GM12878 (cell line): Measurements from ENCODE around the gene GNAO1. TPM values are rescaled to one million over a fixed set of nuclear protein-coding genes. Genes with fewer than 3 reads are reported as not detected.

Source experiments
- ATAC-seq: fragments of 200-7000 bp; cut with Tn5 transposase; 3 replicates; pipeline ENCODE4 v1.9.1; 2020; ENCODE audit warnings: mild to moderate bottlenecking, moderate library complexity
- BruUV-seq: library from RNA; stranded (reverse); fragments of 400-500 nt; replicated peaks from 2 replicates; lab custom pipeline; 2021; lab: Mats Ljungman, UMichigan
- CTCF ChIA-PET: fragments of 300-600 bp; sonication (Branson Sonifier 250); formaldehyde crosslinking; extraction: SDS; loops from one replicate; lab custom pipeline; 2021; ENCODE audit warnings: inconsistent platforms; lab: Yijun Ruan, JAX
- POLR2A ChIA-PET: fragments of 350-600 bp; formaldehyde crosslinking; extraction: SDS; loops from one replicate; lab custom pipeline; 2021; ENCODE audit warnings: inconsistent platforms; lab: Charles Lee
- RAD21 ChIA-PET: fragments of 300-600 bp; sonication (Branson Sonifier 250); formaldehyde crosslinking; loops from one replicate; lab custom pipeline; 2023; ENCODE audit warnings: antibody characterized with exemption; ENCODE audit not compliant: unreplicated experiment; lab: Charles Lee
- SMC1A ChIA-PET: fragments of 300-600 bp; sonication (Branson Sonifier 250); formaldehyde crosslinking; loops from one replicate; lab custom pipeline; 2023; ENCODE audit not compliant: unreplicated experiment, uncharacterized antibody; lab: Charles Lee
- DNase-seq: peaks from one replicate; pipeline ENCODE4 v3.0.0-alpha.2; 2011; ENCODE audit warnings: low read depth, low spot score
- FAIRE-seq: peaks from 3 replicates; lab custom pipeline; 2011; peaks lifted over from hg19 to GRCh38; lab: Jason Lieb, UNC
- H2AFZ ChIP-seq: 2 replicates; pipeline ENCODE4 v1.6.0; 2011; ENCODE audit warnings: low read depth, low read length, control low read depth; ENCODE audit not compliant: control insufficient read depth
- H3K27ac ChIP-seq: 2 replicates; pipeline ENCODE4 v1.5.1; 2011; ENCODE audit warnings: control low read depth; ENCODE audit not compliant: control insufficient read depth, insufficient read depth
- H3K27me3 ChIP-seq, 2 experiments: replicated peaks in 1 of 2; 2 replicates each; pipeline versions ENCODE4 v1.6.0 to v1.6.1; 2011; ENCODE audit warnings: low read length in 1 of 2; ENCODE audit not compliant: control insufficient read depth in 2 of 2, insufficient read depth in 2 of 2
- H3K36me3 ChIP-seq, 2 experiments: 2 replicates each; pipeline ENCODE4 v1.5.1; 2011; ENCODE audit warnings: low read length in 1 of 2; ENCODE audit not compliant: control insufficient read depth in 2 of 2, insufficient read depth in 2 of 2
- H3K4me1 ChIP-seq: 2 replicates; pipeline ENCODE4 v1.6.1; 2011; ENCODE audit warnings: mild to moderate bottlenecking, low read length, moderate library complexity, mixed read lengths; ENCODE audit not compliant: control insufficient read depth, insufficient read depth
- H3K4me2 ChIP-seq: 2 replicates; pipeline ENCODE4 v1.6.0; 2011; ENCODE audit warnings: control low read depth; ENCODE audit not compliant: control insufficient read depth, insufficient read depth
- H3K4me3 ChIP-seq: fragments of 200-600 bp; sonication (generic); 2 replicates; pipeline ENCODE4 v1.5.1; 2016
- H3K79me2 ChIP-seq: 2 replicates; pipeline ENCODE4 v1.6.0; 2011; ENCODE audit warnings: low read length; ENCODE audit not compliant: control insufficient read depth, insufficient read depth
- H3K9ac ChIP-seq: 2 replicates; pipeline ENCODE4 v1.8.0; 2011; ENCODE audit warnings: low read length, control low read depth, mixed read lengths; ENCODE audit not compliant: control insufficient read depth, insufficient read depth
- H3K9me3 ChIP-seq: replicated peaks from 3 replicates; pipeline ENCODE4 v1.5.1; 2011; ENCODE audit warnings: mild to moderate bottlenecking, low read length; ENCODE audit not compliant: control insufficient read depth, insufficient read depth
- H4K20me1 ChIP-seq: 2 replicates; pipeline ENCODE4 v1.6.0; 2011; ENCODE audit not compliant: control insufficient read depth, insufficient read depth
- CEBPZ ChIP-seq: fragments of 150-350 bp; IDR thresholded peaks from 2 replicates; pipeline ENCODE4 v1.6.1; 2016; ENCODE audit warnings: low read depth, low read length
- CREM ChIP-seq: IDR thresholded peaks from 2 replicates; pipeline ENCODE4 v1.6.1; 2014; ENCODE audit warnings: antibody characterized with exemption, low read depth
- CUX1 ChIP-seq: IDR thresholded peaks from 2 replicates; pipeline ENCODE4 v1.6.1; 2012; ENCODE audit warnings: improper control_type of control experiment, low read depth, low read length; ENCODE audit not compliant: insufficient replicate concordance
- KAT2A ChIP-seq: conservative IDR thresholded peaks from 2 replicates; pipeline ENCODE4 v1.6.1; 2011; ENCODE audit warnings: low read depth, low read length; ENCODE audit not compliant: control insufficient read depth
- MTA3 ChIP-seq: IDR thresholded peaks from 2 replicates; pipeline ENCODE4 v1.6.1; 2012; ENCODE audit warnings: low read length, inconsistent platforms, borderline replicate concordance
- SKIL ChIP-seq: fragments of 450-650 bp; IDR thresholded peaks from 2 replicates; pipeline ENCODE4 v1.6.1; 2017; ENCODE audit warnings: mild to moderate bottlenecking, low read depth, inconsistent platforms; ENCODE audit not compliant: poor library complexity, severe bottlenecking
- TBL1XR1 ChIP-seq: IDR thresholded peaks from 2 replicates; pipeline ENCODE4 v1.6.1; 2012; ENCODE audit warnings: low read depth, low read length, improper control_type of control experiment
- WGBS: methylation state at CpG from one replicate; pipeline ENCODE4 v1.1.6; 2016; ENCODE audit warnings: low lambda C conversion rate; ENCODE audit not compliant: insufficient replicate concordance, insufficient coverage; ENCODE audit errors: missing lambda C conversion rate; 5-methylcytosine and 5-hydroxymethylcytosine counted together
- in situ Hi-C: fragments of 300-500 bp; cut with MboI; formaldehyde crosslinking; loops from 9 replicates; pipeline ENCODE4 v1.14.3; 2018; ENCODE audit warnings: mixed read lengths
- intact Hi-C: fragments of 100-400 bp; cut with micrococcal nuclease; formaldehyde crosslinking; loops from one replicate; pipeline ENCODE4 v1.14.2; 2022; ENCODE audit not compliant: unreplicated experiment
- polyA plus RNA-seq, 11 experiments: library from polyadenylated mRNA; depleted of rRNA in 4 of 11; unstranded in 6 of 11; stranded (reverse) in 5 of 11; fragments of >200 nt; fragmentation: Nextera tagmentation in 4 of 11; fragmentation: Illumina TruSeq in 1 of 11; extraction: Ambion mirVana in 4 of 11; extraction: Trizol in 1 of 11; gene quantifications; 1 replicate in 1 of 11; 2 replicates in 10 of 11; pipeline versions ENCODE4 v1.2.1 to v1.2.3, GENCODE V29; 2011 to 2016; ENCODE audit warnings: inconsistent platforms in 2 of 11, missing spikeins in 2 of 11, low read depth in 1 of 11
- total RNA-seq, 4 experiments: library from RNA; depleted of rRNA in 3 of 4; stranded (reverse); fragments of >200 nt in 3 of 4; fragmentation: Illumina TruSeq in 1 of 4; extraction: Trizol in 1 of 4; gene quantifications; 2 replicates each; pipeline versions ENCODE4 v1.2.1 to v1.2.3, GENCODE V29; 2013 to 2021

GNAO1 gene
- total and polyA plus RNA-seq, 10 of the 15 experiments (the other 5 are each of a cell fraction or from before 2014, with no cell fraction given) = 0.05 to 0.28 (median 0.14) TPM; not detected in 6

- TF ChIP-seq MTA3 = no peak
- no peak for TF ChIP-seq TBL1XR1
- TF ChIP-seq, all 136 proteins: peak for 0
These were observed 70.9 kb downstream of the GNAO1 start (continued) for GRCh38 chr16:56262148-56262547.

- RAD21 ChIA-PET = no interaction called here
- Histone ChIP-seq H3K4me2 (no peak overlapping the region), H3K9me3 (no peaks in the 10 kb centered on the region), H2AFZ (no peak overlapping the region), H3K4me1 (no peaks in the 10 kb centered on the region), H3K9ac (no peak overlapping the region), H3K4me3 (no peak overlapping the region), H3K36me3 (no peaks in the 10 kb centered on the region), H4K20me1 (no peaks in the 10 kb centered on the region; the same call in 1 of the 2 replicates), H3K79me2 (no peaks in the 10 kb centered on the region), H3K27me3 (peaks cover 5% of the 10 kb centered on the region in 2 experiments; a peak in 2 of 4 replicates), H3K27ac (no peak overlapping the region)
- no peak for FAIRE-seq
- no TSS peak for BruUV-seq
- no peak for ATAC-seq
- SMC1A ChIA-PET = interaction anchor here (0.6 to 1.7 kb wide), 4 partner anchors 21 to 450 kb away, joined by 3 to 5 read pairs (median 4); no protein-coding TSS in a partner anchor
- no peak for DNase-seq
- POLR2A ChIA-PET = no interaction called here
- 36% methylated on average over 9 of the region's 9 CpGs for WGBS
- in situ Hi-C loops = no loop called here
- intact Hi-C loops = no loop called here
- CTCF ChIA-PET = interaction anchor here (1.7 kb wide), 1 partner anchor 14 kb away, joined by 4 read pairs; no protein-coding TSS in a partner anchor
- no peak for TF ChIP-seq CREM
- no peak for TF ChIP-seq CUX1
- no peak for TF ChIP-seq SKIL
- no peak for TF ChIP-seq KAT2A
- no peak for TF ChIP-seq CEBPZ
- TF ChIP-seq, all 136 proteins: peak for 0
These were observed 71.4 kb downstream of the GNAO1 start for GRCh38 chr16:56262551-56263245.
